HG02870 (cell line): ENCODE measurements around the gene NQO1.
"Not testable (repeated sequence)": the region's sequence is repeated elsewhere in the genome, so short reads cannot be mapped to it uniquely, and the experiment has no call there.

ENCODE experiments used
- ATAC-seq: cut with Tn5 transposase; IDR thresholded peaks from one replicate; pipeline ENCODE4 v1.9.1; 2021; ENCODE audit warnings: mild to moderate bottlenecking, moderate library complexity; ENCODE audit not compliant: unreplicated experiment

NQO1 gene

GRCh38 chr16:69744363-69745231 lies 18.2 kb upstream of the NQO1 start:
- no peak for ATAC-seq

GRCh38 chr16:69741951-69742904 lies 15.9 kb upstream of the NQO1 start:
- no peak for ATAC-seq

GRCh38 chr16:69741519-69741918 lies 15.2 kb upstream of the NQO1 start:
- no peak for ATAC-seq

- no peak for ATAC-seq
These were observed 5.7 kb upstream of the NQO1 start for GRCh38 chr16:69732101-69732500.

- not testable (repeated sequence) for ATAC-seq
These were observed 4.9 kb upstream of the NQO1 start for GRCh38 chr16:69731280-69731679.

- ATAC-seq, result not testable (repeated sequence)
These were observed 2.7 kb upstream of the NQO1 start for GRCh38 chr16:69729030-69729429.

GRCh38 chr16:69727916-69728270 lies 1.5 kb upstream of the NQO1 start:
- ATAC-seq, result no peak

GRCh38 chr16:69725480-69726312 lies 664 bp downstream of the NQO1 start:
- ATAC-seq, result no peak

GRCh38 chr16:69724981-69725479 lies 1.3 kb downstream of the NQO1 start:
- no peak for ATAC-seq

- ATAC-seq, result no peak
These were observed 1.9 kb downstream of the NQO1 start for GRCh38 chr16:69724414-69724873.

GRCh38 chr16:69721441-69721957 lies 4.9 kb downstream of the NQO1 start:
- ATAC-seq, result no peak

GRCh38 chr16:69720822-69721430 lies 5.4 kb downstream of the NQO1 start:
- ATAC-seq, result no peak

- ATAC-seq, result no peak
These were observed 8.1 kb downstream of the NQO1 start for GRCh38 chr16:69718111-69718764.

- ATAC-seq, result no peak
These were observed 9.3 kb downstream of the NQO1 start for GRCh38 chr16:69717066-69717465.

- no peak for ATAC-seq
These were observed 13.3 kb downstream of the NQO1 start for GRCh38 chr16:69712914-69713581.

GRCh38 chr16:69712277-69712676 lies 14.1 kb downstream of the NQO1 start:
- ATAC-seq, result no peak

GRCh38 chr16:69711115-69711740 lies 15.1 kb downstream of the NQO1 start:
- ATAC-seq, result no peak

GRCh38 chr16:69709456-69710084 lies 16.8 kb downstream of the NQO1 start:
- no peak for ATAC-seq
